SU-DHL-6 (cell line): Measurements from ENCODE around the gene PHLPP2.

Experiments
- CTCF ChIP-seq: fragments of 200-600 bp; sonication (generic); IDR thresholded peaks from one replicate; pipeline ENCODE4 v1.5.1; 2017; ENCODE audit warnings: antibody characterized with exemption, mild to moderate bottlenecking, low read length, moderate library complexity; ENCODE audit not compliant: insufficient read depth, poor library complexity, severe bottlenecking
- EZH2phosphoT487 ChIP-seq: fragments of 200-600 bp; sonication (generic), shearing (Covaris generic); conservative IDR thresholded peaks from 2 replicates; pipeline ENCODE4 v1.6.1; 2018; ENCODE audit warnings: mild to moderate bottlenecking, antibody characterized with exemption, low read length, moderate library complexity, mixed read lengths

GRCh38 chr16:71689901-71690300, 34.6 kb downstream of the PHLPP2 start:
- TF ChIP-seq CTCF (no peak), EZH2phosphoT487 (no peak)
